Upper lobe of left lung (tissue), 6 donors: ENCODE data around the gene SLC17A9. TPM values are rescaled to one million over a fixed set of nuclear protein-coding genes. Genes with fewer than 3 reads are reported as not detected.
A peak's percentile ranks its signal among the peaks of the same experiment; 100 is the strongest.

ENCODE experiments used
- ATAC-seq, 2 donors: fragments of 200-7000 bp; cut with Tn5 transposase; one replicate each; pipeline ENCODE4 v1.9.1; 2022; ENCODE audit warnings: mild to moderate bottlenecking in 2 of 2, moderate library complexity in 2 of 2; ENCODE audit not compliant: low FRiP score in 2 of 2
- DNase-seq, 2 donors: peaks; one replicate each; pipeline ENCODE4 v3.0.0-alpha.2; 2019 to 2020
- H3K27ac ChIP-seq, 4 donors: fragments of 200-600 bp; sonication (generic); one replicate each; pipeline ENCODE4 v1.5.1; 2016 to 2019
- H3K27me3 ChIP-seq, 4 donors: fragments of 200-600 bp; sonication (generic); one replicate each; pipeline ENCODE4 v1.5.1; 2017 to 2019
- H3K36me3 ChIP-seq, 4 donors: fragments of 200-600 bp; sonication (generic); one replicate each; pipeline ENCODE4 v1.5.1; 2016 to 2019
- H3K4me1 ChIP-seq, 4 donors: fragments of 200-600 bp; sonication (generic); one replicate each; pipeline ENCODE4 v1.5.1; 2018 to 2019
- H3K4me3 ChIP-seq, 4 donors: fragments of 200-600 bp; sonication (generic); one replicate each; pipeline ENCODE4 v1.5.1; 2017 to 2019; ENCODE audit warnings: mild to moderate bottlenecking in 2 of 4, moderate library complexity in 1 of 4
- H3K9me3 ChIP-seq, 4 donors: fragments of 200-600 bp; sonication (generic); one replicate each; pipeline ENCODE4 v1.5.1; 2018 to 2019
- EP300 ChIP-seq, 4 donors: sonication (generic); formaldehyde crosslinking; IDR thresholded peaks; one replicate each; pipeline ENCODE4 v1.5.1; 2017; ENCODE audit warnings: antibody characterized with exemption in 4 of 4, control low read depth in 2 of 4
- POLR2A ChIP-seq, 4 donors: fragments of 450-650 bp; IDR thresholded peaks; one replicate each; pipeline ENCODE4 v1.5.1; 2016 to 2017; ENCODE audit warnings: antibody characterized with exemption in 4 of 4, mild to moderate bottlenecking in 2 of 4
- POLR2AphosphoS5 ChIP-seq, 2 donors: sonication (generic); formaldehyde crosslinking; IDR thresholded peaks; one replicate each; pipeline ENCODE4 v1.5.1; 2017; ENCODE audit warnings: antibody characterized with exemption in 2 of 2
- WGBS, 2 donors: methylation state at CpG; one replicate each; pipeline ENCODE4 v1.1.5; 2017 to 2018; 5-methylcytosine and 5-hydroxymethylcytosine counted together
- total RNA-seq, 6 donors: library from RNA; depleted of rRNA in 4 of 6; stranded (reverse); fragments of >200 nt in 4 of 6; gene quantifications; one replicate each; pipeline versions ENCODE4 v1.1.0 to v1.2.1, GENCODE V29; 2016 to 2021
- TF ChIP-seq, protein P1 (sequence below), 6 experiments: fragments of 450-650 bp in 4 of 6; fragments of 200-600 bp in 2 of 6; sonication (generic) in 2 of 6; IDR thresholded peaks; one replicate each; pipeline ENCODE4 v1.5.1; 2016 to 2019; ENCODE audit warnings: antibody characterized with exemption in 6 of 6
- donor health status: DM: no; HTN: no; CAD: no; lungs with moderate emphysema.
- donor health status: DM: no; HTN: yes; CAD: no; lungs with severe emphysema.

The SLC17A9 gene
- total RNA-seq, 6 donors from 2014 or later: 3.8 to 18.5 (median 14.4) TPM

DNA sequence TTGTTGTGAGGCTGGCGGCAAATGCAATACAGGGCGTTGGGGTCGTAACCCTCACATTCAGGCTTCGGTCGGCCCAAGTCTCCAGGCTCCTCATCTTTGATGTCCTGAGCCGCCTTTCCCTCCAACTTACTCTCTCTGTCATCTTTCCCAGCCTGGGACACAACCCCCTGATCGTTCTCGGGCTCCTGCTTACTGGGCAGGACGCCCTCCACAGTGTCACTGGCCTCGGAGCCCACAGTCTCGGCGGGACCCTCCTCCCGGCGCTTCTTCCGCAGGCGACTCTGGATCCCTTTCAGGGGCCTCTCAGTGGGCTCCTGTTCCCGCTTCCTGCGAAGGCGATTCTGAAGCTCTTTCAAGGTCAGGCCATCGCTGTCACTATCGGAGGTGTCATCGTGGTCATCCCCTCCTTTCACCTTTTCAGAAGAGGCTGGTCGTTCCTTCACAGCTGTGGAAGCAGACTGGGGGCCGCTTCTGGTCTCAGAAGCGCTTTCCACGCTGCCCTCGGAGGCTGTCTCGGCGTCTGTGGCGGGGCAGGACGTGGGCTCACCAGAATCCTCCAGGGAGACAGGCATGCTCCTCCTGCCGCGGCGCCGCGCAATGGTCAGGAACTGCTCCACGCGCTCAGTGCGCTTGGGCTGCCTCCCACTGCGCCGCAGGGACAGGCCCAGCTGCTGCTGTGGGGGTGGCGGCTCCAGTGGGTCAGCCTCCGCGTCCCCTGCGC is 41.6 kb upstream of the SLC17A9 start:
- Histone ChIP-seq H3K9me3 (no peaks in the 10 kb centered on the region), H3K4me3 (no peak overlapping the region), H3K36me3 (peaks cover 47 to 82% (median 69%) of the 10 kb centered on the region in 4 donors), H3K27ac (no peak overlapping the region), H3K4me1 (peaks cover 20 to 37% (median 26%) of the 10 kb centered on the region in 4 donors), H3K27me3 (no peaks in the 10 kb centered on the region)
- ATAC-seq: no peak
- peak in 1 of 2 donors; percentile 13 for DNase-seq
- WGBS, 2 donors: 96 to 97% methylated on average over 39 to 45 of the region's 45 CpGs
- no peak for TF ChIP-seq EP300 (IDR thresholded peaks at IDR 0.05)
- no peak for TF ChIP-seq POLR2A (IDR thresholded peaks at IDR 0.05)
- TF ChIP-seq POLR2AphosphoS5 (IDR thresholded peaks at IDR 0.05): no peak
- TF ChIP-seq, protein P1, sequence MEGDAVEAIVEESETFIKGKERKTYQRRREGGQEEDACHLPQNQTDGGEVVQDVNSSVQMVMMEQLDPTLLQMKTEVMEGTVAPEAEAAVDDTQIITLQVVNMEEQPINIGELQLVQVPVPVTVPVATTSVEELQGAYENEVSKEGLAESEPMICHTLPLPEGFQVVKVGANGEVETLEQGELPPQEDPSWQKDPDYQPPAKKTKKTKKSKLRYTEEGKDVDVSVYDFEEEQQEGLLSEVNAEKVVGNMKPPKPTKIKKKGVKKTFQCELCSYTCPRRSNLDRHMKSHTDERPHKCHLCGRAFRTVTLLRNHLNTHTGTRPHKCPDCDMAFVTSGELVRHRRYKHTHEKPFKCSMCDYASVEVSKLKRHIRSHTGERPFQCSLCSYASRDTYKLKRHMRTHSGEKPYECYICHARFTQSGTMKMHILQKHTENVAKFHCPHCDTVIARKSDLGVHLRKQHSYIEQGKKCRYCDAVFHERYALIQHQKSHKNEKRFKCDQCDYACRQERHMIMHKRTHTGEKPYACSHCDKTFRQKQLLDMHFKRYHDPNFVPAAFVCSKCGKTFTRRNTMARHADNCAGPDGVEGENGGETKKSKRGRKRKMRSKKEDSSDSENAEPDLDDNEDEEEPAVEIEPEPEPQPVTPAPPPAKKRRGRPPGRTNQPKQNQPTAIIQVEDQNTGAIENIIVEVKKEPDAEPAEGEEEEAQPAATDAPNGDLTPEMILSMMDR (IDR thresholded peaks at IDR 0.05): no peak

DNA sequence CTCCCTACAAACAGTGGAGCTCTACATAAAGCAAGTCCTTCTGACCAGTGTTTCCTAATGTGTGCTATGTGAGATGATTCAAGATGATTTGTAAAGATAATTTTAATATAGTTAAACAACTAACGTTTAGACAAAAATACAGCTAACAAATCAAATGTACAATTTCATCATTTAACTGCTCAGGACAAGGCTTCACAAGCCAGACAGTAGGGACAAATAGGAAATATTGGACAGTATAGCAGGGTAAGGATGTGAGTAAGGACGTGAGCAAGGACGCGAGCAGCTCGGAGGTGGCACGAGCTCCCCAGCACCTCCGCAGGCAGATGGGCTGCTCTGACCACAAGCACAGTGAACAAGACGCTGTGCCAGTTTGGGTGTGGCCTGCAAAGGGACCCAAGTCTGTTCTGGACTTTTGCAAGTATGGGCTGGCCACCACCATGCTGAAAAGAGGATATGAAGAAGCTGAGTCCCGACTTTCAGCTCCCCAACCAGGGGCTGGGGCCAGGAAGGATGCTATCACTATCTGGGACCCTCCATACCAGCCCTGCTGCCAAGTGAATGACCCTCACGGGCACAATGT is 40.7 kb upstream of the SLC17A9 start:
- H3K4me1 ChIP-seq: peaks cover 27 to 45% (median 32%) of the 10 kb centered on the region in 4 donors
- peak in 1 of 2 donors; percentile 19 for DNase-seq

DNA sequence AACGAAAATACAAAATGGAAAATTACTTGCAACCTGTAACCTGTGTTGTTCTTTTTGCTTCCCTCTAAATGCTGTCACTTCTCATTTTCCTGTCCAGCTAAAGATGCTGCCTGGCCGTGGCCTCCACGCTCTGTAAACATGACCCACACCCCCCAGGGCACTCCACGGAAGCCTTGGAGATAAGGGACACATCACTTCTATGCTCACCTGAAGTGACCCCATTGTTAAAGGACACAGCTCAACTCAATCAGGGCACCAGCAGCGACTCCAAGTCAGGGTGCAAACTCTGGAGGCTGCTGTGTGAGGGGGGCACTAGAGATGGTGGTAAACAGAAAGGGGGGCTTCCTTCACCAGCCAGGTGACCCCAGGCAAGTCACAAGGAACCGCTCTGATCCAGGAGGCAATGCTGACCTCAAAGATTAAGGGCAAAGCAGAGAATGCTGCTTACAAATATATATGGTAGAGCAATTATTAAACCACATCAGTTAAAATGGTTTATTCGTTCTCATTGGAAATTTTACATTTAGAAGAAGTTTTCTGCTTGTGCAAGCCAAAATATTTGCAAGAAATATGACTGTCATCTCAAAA is 39.4 kb upstream of the SLC17A9 start:
- ATAC-seq: no peak
- no peak for DNase-seq
- Histone ChIP-seq H3K4me3 (no peak overlapping the region), H3K4me1 (peaks cover 39 to 59% (median 45%) of the 10 kb centered on the region in 4 donors), H3K27me3 (no peaks in the 10 kb centered on the region), H3K9me3 (no peaks in the 10 kb centered on the region), H3K27ac (no peak overlapping the region), H3K36me3 (peaks cover 37 to 60% (median 47%) of the 10 kb centered on the region in 4 donors)
- WGBS, 2 donors: 64 to 70% methylated on average over 7 of the region's 7 CpGs
- TF ChIP-seq EP300 (IDR thresholded peaks at IDR 0.05): no peak
- TF ChIP-seq POLR2A (IDR thresholded peaks at IDR 0.05): no peak
- TF ChIP-seq, protein P1 (IDR thresholded peaks at IDR 0.05): no peak
- no peak for TF ChIP-seq POLR2AphosphoS5 (IDR thresholded peaks at IDR 0.05)

More for the DNA sequence above, 40.7 kb upstream of the SLC17A9 start:
- Histone ChIP-seq H3K27me3 (no peaks in the 10 kb centered on the region), H3K9me3 (no peaks in the 10 kb centered on the region), H3K36me3 (peaks cover 41 to 73% (median 60%) of the 10 kb centered on the region in 4 donors), H3K27ac (no peak overlapping the region), H3K4me3 (no peak overlapping the region)
- no peak for TF ChIP-seq EP300 (IDR thresholded peaks at IDR 0.05)
- TF ChIP-seq POLR2AphosphoS5 (IDR thresholded peaks at IDR 0.05): no peak
- TF ChIP-seq POLR2A (IDR thresholded peaks at IDR 0.05): no peak
- TF ChIP-seq, protein P1 (IDR thresholded peaks at IDR 0.05): no peak
- 85 to 88% methylated on average over 9 to 10 of the region's 10 CpGs for WGBS, 2 donors
- ATAC-seq: no peak

DNA sequence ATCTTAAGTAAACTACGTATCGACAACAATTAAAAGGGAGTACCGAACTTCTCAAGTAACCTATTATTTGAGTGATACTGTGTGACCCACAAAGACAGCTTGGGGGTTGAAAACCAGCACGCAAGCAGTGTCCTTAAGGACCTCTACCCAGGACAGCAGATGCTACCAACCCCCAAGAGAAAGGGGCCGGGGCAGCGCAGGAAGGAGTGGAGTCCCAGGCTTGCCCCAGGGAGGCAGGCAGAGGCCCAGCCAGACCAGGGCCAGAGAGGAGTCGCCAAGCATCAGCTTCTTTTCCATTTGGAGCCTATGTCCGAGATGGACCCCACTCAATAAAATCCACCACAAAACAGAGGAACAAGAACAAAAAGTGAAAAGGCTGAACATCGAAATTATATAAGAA is 38.1 kb upstream of the SLC17A9 start:
- DNase-seq (no peak), ATAC-seq (no peak)
- Histone ChIP-seq H3K9me3 (no peaks in the 10 kb centered on the region), H3K4me3 (no peak overlapping the region), H3K27me3 (no peaks in the 10 kb centered on the region), H3K4me1 (peaks cover 52 to 67% (median 58%) of the 10 kb centered on the region in 4 donors), H3K36me3 (peaks cover 24 to 47% (median 34%) of the 10 kb centered on the region in 4 donors), H3K27ac (no peak overlapping the region)
- TF ChIP-seq, protein P1 (IDR thresholded peaks at IDR 0.05): no peak
- TF ChIP-seq POLR2AphosphoS5 (IDR thresholded peaks at IDR 0.05): no peak
- TF ChIP-seq EP300 (IDR thresholded peaks at IDR 0.05): no peak
- TF ChIP-seq POLR2A (IDR thresholded peaks at IDR 0.05): no peak
- 84 to 89% methylated on average over 9 of the region's 9 CpGs for WGBS, 2 donors
